Measurements from ENCODE around the gene TLCD5.

TLCD5 gene

GRCh38 chr11:120298461-120298860, 26.6 kb upstream of the TLCD5 start:
- Histone ChIP-seq H3K36me3 (ENCODE audit: low read depth) (no peaks in the 10 kb centered on the region), H3K27ac (ENCODE audit: poor library complexity, severe bottlenecking) (no peak overlapping the region), H3K4me1 (ENCODE audit: insufficient read depth, poor library complexity, severe bottlenecking) (no peaks in the 10 kb centered on the region), H3K9me3 (ENCODE audit: severe bottlenecking) (no peaks in the 10 kb centered on the region), H3K27me3 (ENCODE audit: insufficient read depth, poor library complexity, severe bottlenecking) (no peaks in the 10 kb centered on the region), H3K4me3 (ENCODE audit: severe bottlenecking) (no peak overlapping the region)
- TF ChIP-seq CTCF (IDR thresholded peaks at IDR 0.05; ENCODE audit: poor library complexity, severe bottlenecking): no peak
- ATAC-seq (ENCODE audit: low read depth) (no peak), DNase-seq (ENCODE audit: low spot score) (no peak)

- TF ChIP-seq CTCF (IDR thresholded peaks at IDR 0.05; ENCODE audit: poor library complexity, severe bottlenecking): no peak
- Histone ChIP-seq H3K4me3 (ENCODE audit: severe bottlenecking) (no peak overlapping the region), H3K27me3 (ENCODE audit: insufficient read depth, poor library complexity, severe bottlenecking) (no peaks in the 10 kb centered on the region), H3K27ac (ENCODE audit: poor library complexity, severe bottlenecking) (no peak overlapping the region), H3K9me3 (ENCODE audit: severe bottlenecking) (no peaks in the 10 kb centered on the region), H3K36me3 (ENCODE audit: low read depth) (no peaks in the 10 kb centered on the region), H3K4me1 (ENCODE audit: insufficient read depth, poor library complexity, severe bottlenecking) (peaks cover 22% of the 10 kb centered on the region)
- DNase-seq (ENCODE audit: low spot score) (no peak), ATAC-seq (ENCODE audit: low read depth) (no peak)
Observed at GRCh38 chr11:120302001-120302805, 22.9 kb upstream of the TLCD5 start.

GRCh38 chr11:120303004-120303637, 22.0 kb upstream of the TLCD5 start:
- no peak overlapping the region for H3K27ac ChIP-seq (ENCODE audit: poor library complexity, severe bottlenecking)
- ATAC-seq (ENCODE audit: low read depth): 0 out of 3 replicates have a peak, but pooled peaks have one; percentile 23
- H3K4me1 ChIP-seq (ENCODE audit: insufficient read depth, poor library complexity, severe bottlenecking): peaks cover 22% of the 10 kb centered on the region
- peak; percentile 89 for TF ChIP-seq CTCF (IDR thresholded peaks at IDR 0.05; ENCODE audit: poor library complexity, severe bottlenecking)
- no peaks in the 10 kb centered on the region for H3K36me3 ChIP-seq (ENCODE audit: low read depth)
- no peak for DNase-seq (ENCODE audit: low spot score)
- no peaks in the 10 kb centered on the region for H3K9me3 ChIP-seq (ENCODE audit: severe bottlenecking)
- no peak overlapping the region for H3K4me3 ChIP-seq (ENCODE audit: severe bottlenecking)
- H3K27me3 ChIP-seq (ENCODE audit: insufficient read depth, poor library complexity, severe bottlenecking): no peaks in the 10 kb centered on the region

GRCh38 chr11:120304526-120304925, 20.6 kb upstream of the TLCD5 start:
- TF ChIP-seq CTCF (IDR thresholded peaks at IDR 0.05; ENCODE audit: poor library complexity, severe bottlenecking): no peak
- Histone ChIP-seq H3K4me3 (ENCODE audit: severe bottlenecking) (no peak overlapping the region), H3K4me1 (ENCODE audit: insufficient read depth, poor library complexity, severe bottlenecking) (peaks cover 22% of the 10 kb centered on the region), H3K36me3 (ENCODE audit: low read depth) (no peaks in the 10 kb centered on the region), H3K9me3 (ENCODE audit: severe bottlenecking) (no peaks in the 10 kb centered on the region), H3K27me3 (ENCODE audit: insufficient read depth, poor library complexity, severe bottlenecking) (no peaks in the 10 kb centered on the region), H3K27ac (ENCODE audit: poor library complexity, severe bottlenecking) (peak overlapping the region; percentile 7)
- ATAC-seq (ENCODE audit: low read depth) (peak; percentile 62), DNase-seq (ENCODE audit: low spot score) (no peak)

- H3K4me1 ChIP-seq (ENCODE audit: insufficient read depth, poor library complexity, severe bottlenecking): peaks cover 22% of the 10 kb centered on the region
Observed at GRCh38 chr11:120305286-120305685, 19.8 kb upstream of the TLCD5 start.

More at GRCh38 chr11:120305286-120305685, 19.8 kb upstream of the TLCD5 start:
- no peak for DNase-seq (ENCODE audit: low spot score)
- Histone ChIP-seq H3K36me3 (ENCODE audit: low read depth) (no peaks in the 10 kb centered on the region), H3K27ac (ENCODE audit: poor library complexity, severe bottlenecking) (no peak overlapping the region), H3K4me3 (ENCODE audit: severe bottlenecking) (no peak overlapping the region), H3K9me3 (ENCODE audit: severe bottlenecking) (no peaks in the 10 kb centered on the region), H3K27me3 (ENCODE audit: insufficient read depth, poor library complexity, severe bottlenecking) (no peaks in the 10 kb centered on the region)
- no peak for ATAC-seq (ENCODE audit: low read depth)
- TF ChIP-seq CTCF (IDR thresholded peaks at IDR 0.05; ENCODE audit: poor library complexity, severe bottlenecking): no peak
